Activated T-cell treated with anti-CD3 and anti-CD28 coated beads, Interleukin-2, amount 50 U/mL, for 1 hour (primary cell): ENCODE results near the gene MASTL.

Source experiments
- DNase-seq: peaks from one replicate; pipeline ENCODE4 v3.0.0-alpha.2; 2020

Gene MASTL

DNA sequence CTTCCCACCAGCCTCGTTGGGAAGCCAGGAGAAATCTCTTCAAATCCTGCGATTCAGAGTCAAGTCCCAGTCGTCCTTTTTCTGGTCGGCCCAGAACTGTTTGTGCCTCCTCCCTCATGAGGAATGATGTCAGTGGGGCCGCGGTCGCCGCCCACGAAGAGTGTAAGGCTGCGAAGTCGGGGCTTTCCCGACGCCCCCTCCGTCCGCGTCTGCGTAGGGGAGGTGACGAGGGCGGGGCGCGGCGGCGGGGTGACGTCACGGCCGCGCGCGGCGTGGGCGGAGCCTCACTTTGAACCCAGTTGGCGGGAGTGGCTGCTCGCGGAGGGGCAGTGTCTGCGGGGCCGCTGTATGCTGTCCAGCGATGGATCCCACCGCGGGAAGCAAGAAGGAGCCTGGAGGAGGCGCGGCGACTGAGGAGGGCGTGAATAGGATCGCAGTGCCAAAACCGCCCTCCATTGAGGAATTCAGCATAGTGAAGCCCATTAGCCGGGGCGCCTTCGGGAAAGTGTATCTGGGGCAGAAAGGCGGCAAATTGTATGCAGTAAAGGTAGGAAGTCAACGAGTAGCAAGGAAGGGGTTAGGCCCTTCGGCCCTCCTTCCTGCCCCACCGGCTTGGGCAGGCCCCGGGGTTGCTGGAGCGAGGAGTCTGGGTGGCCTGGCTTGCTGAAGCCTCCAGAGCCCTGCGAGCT lies at the start of gene MASTL:
MASTL (plus strand) TSS at position 287 of the 689 bp plus-strand sequence; CDS start at position 362, 75 bp downstream.
- peak; percentile 96 for DNase-seq

DNA sequence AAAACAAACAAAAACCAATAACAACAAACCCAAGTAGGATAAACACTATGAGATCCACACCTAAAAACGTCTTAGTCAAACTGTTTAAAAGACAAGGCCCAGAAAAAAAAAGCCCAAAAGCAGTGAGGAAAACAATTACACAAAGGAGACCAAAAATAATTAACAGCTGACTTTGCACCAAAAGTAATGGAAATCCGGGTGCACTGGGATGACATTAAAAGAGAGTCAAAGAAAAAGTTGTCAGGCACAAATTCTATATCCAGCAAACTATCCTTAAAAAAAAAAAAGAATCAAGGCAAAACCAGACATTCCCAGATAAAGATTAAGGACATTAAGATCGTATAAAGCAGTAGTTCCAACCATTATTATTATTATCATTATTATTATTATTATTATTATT lies 47.0 kb upstream of the MASTL start:
- no peak for DNase-seq

DNA sequence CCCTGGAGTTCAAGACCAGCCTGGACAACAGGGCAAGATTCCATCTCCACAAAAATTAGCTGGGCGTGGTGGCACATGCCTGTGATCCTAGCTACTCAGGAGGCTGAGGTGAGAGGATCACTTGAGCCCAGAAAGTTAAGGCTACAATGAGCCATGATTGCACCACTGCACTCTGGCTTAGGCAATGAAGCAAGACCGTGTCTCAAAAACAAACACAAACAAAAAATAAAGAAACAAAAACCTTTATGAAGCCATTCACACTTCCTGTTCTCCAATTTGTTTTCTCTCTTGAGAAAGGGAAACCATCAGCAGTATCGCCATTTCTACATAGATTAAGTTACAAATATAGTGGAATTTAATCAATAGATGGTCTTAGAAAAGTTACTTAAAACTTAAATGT lies 20.8 kb upstream of the MASTL start:
- DNase-seq: no peak

DNA sequence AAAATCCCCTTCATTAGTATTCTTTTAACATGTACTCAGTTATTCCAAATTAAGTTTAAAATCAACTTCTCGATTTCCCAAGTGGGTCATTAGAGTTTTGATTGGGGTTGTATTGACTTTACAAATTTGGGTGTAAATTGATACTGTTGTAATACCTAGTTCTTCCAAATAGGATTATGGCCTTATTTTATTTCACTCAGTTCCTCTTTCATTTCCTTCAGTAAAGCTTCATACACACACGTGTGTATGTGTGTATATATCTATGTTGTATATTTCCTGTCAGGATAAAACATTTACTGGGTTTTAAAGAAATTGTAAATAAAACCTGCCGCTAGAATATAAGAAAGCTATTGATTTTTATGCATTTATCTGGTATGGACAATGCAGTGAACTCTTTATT lies 16.9 kb upstream of the MASTL start:
- DNase-seq: no peak

DNA sequence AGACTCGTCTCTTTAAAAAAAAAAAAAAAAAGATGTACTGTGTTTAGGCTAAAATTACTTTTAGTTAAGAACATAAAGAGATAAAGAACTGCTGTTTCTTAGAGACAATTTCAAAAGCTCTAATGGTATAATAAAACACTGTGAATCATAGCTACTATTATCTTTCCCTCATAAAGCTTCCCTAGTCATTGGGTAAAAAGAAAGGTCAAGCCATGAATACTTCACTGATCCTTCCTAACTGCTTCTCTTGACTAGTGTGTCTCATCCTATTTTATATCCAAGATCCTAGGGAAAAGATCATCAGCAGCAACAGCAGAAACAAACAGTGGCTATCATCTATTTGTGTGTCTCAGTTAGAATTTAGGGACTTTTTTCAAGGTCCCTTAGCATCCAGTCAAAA lies 11.5 kb upstream of the MASTL start:
- no peak for DNase-seq

DNA sequence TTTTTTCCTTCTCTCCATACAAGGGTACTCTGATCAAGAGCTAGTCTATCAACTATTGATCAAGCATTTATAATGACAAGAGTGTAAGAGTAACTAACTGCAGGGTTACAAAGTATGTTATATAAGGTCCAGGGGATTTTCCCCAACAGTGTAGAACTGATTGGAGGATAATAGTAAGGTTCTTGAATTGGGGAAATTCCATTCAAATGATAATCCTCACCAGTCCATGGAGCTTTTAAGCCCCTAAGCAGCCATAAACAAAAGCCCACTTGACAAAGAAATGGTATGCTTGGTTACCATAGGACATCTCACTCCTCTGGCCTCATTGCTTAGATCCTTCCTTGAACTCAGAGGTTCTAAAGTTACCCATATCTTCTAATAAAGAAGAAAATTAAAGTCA lies 9.2 kb upstream of the MASTL start:
- no peak for DNase-seq

DNA sequence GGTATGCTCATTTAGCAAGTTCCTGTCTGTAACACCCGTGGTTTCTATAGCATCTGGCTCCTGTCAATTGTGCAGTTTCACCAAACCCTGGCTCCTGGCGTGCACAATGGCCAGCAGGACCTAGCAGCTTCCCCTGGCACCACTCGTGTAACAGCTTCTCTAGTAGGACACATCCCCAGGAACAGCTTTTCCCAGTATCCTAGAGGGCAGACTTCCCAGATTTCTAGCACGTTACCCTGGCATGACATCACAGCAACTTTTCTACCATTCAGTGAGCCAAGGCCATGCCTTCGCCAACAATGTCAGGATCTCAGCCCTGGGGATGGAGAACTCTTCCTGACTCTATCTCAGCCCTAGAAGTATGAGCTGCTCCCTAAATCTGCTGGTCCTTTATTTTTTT lies 7.5 kb upstream of the MASTL start:
- no peak for DNase-seq

DNA sequence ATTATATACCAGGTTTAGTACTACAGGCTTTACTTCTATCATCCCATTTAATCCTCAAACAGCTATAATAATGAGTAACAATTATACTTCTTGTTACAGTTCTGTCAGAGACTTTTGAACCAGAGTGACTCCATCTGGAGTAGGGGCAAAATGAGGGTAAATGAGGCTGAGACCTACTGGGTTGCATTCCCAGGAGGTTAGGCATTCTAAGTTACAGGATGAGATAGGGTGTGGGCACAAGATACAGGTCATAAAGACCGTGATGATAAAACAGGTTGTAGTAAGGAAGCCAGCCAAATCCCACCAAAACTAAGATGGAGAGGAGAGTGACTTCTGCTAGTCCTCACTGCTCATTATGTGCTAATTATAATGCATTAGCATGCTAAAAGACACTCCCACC lies 4.9 kb upstream of the MASTL start:
- no peak for DNase-seq

DNA sequence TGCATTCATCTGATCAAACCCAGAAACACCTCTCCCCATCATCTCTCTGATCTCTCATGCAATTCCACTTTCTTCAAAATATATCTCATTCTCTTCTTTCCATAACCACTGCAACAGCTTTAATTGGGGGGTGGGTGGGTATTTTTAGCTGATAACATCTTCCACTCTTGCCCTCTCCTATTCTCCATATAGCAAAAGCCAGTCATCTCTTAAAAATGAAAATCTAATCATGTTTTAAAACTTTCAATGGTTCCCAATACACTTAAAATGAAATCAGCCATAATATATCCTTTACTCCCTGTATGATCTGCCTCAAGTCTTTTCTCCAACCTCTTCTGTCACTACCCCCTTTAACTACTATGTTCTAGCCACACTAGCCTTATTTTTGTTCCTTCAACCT lies 2.5 kb upstream of the MASTL start:
- no peak for DNase-seq

DNA sequence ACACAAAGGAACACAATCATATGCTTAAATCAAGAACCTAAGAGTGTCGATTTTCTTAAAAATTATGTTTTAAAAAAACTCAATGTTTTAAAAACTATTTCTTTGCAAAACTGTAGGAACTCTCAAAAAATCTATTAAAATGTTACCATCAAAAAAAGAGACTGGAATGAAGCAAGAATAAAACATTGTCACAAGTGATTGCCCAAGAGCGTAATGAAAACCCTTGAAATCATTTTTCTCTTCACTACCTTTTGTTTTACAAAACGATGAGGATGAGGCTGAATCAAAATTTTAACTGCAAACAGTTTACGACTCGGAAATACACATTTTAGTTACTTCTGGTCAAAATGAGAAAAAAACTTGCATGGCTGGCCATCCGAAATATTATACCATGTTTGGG lies 1.8 kb upstream of the MASTL start:
- no peak for DNase-seq

DNA sequence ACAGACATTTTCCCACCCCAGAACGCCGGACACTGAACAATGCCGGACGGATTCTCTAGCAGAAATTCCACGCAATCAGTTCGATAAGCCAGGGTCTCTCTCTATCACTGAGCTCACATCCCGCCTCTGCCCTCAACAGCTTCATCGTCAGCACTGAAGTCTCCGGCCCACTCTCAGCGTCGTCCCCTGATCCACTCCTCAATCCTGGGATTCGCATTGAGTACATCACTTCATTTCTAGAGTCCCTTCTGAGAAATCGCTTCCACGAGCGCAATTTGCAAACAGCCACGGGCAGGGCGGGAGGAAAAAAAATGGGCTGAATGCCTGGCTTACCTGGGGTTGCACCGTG lies 1.3 kb upstream of the MASTL start:
- no peak for DNase-seq

DNA sequence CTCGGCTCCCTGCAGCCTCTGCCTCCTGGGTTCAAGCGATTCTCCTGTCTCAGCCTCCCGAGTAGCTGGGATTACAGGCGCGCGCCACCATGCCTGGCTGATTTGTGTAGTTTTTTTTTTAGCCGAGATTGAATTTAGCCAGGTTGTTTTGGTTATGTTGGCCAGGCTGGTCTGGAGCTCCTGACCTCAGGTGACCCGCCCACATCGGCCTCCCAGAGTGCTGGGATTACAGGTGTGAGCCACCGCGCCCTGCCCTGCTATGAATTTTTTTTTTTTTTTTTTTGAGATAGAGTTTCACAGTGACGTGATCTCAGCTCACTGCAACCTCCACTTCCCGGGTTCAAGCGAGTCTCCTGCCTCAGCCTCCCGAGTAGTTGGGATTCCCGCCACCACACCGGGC lies 1.4 kb downstream of the MASTL start:
- DNase-seq: peak; percentile 23

DNA sequence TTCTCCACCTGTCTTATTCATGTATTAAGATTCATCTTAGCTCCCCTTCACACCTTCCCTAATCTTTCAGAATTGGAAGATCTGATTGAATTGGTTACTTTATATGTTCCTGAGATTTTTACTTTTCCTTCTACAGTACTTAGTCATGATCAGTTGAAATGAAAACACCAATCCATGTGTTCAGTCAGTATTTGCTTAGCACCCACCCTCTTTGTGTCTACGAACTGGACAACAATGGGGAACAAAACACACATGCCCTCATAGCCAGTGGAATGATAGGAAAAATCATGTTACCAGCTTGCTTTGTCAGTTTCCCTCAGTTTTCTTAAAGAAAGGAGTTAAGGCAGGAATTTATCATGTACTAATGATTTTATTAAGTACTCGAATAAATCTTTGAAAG lies 2.0 kb downstream of the MASTL start:
- no peak for DNase-seq

DNA sequence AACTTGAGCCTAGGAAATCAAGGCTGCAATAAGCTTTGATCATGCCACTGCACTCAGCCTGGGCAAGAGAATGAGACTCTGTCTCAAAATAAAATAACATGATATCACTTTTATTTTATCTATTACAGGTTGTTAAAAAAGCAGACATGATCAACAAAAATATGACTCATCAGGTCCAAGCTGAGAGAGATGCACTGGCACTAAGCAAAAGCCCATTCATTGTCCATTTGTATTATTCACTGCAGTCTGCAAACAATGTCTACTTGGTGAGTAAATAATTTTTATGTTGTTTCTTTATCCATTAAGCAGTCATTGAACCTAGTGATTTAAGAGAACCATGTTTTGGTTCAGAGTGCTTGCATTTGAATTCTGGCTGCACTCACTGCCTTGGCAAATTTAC lies 3.3 kb downstream of the MASTL start:
- DNase-seq: no peak

DNA sequence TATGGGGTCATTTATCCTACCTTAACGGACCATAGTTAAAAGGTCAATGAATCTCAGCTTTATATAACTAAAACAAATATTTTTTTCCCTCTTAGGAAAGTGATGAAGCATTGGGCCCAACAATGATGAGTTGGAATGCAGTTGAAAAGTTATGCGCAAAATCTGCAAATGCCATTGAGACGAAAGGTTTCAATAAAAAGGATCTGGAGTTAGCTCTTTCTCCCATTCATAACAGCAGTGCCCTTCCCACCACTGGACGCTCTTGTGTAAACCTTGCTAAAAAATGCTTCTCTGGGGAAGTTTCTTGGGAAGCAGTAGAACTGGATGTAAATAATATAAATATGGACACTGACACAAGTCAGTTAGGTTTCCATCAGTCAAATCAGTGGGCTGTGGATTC lies 14.7 kb downstream of the MASTL start:
- no peak for DNase-seq

DNA sequence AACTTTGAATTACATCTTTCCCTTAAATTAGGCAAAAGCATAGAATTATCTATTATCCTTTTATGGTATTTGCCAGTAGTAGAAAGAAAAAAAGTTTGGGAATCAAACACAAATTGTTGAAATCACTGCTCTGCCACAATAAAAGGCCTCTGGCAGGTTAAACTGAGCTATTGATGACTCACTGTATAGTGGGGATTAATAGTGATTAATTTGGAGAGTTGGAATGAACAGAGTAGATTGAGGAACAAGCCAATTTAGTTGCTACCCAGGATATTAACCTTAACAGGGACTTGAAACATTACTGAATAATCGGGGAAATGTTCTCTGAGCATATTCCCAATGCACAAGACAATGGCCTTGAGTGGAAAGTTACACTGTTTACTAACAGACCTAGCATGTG lies 33.1 kb downstream of the MASTL start:
- no peak for DNase-seq

DNA sequence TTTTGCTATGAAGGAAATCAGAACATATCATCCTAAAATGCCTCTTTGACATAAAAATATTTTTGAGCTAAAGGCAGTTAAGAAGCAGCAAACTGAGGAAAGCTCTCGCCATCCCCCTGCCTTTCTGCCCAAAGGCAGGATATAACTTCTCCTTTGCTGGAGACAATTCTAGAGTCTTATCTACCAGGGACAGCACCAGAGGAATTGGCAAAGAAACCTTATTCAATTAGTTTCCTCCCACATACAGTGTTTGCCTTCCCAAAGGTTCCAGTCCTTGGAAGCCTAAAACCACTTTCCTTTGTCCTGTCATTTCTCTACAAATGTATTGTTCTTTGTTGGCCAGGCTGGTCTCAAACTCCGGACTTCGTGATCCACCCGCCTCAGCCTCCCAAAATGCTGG lies 33.7 kb downstream of the MASTL start:
- DNase-seq: no peak

DNA sequence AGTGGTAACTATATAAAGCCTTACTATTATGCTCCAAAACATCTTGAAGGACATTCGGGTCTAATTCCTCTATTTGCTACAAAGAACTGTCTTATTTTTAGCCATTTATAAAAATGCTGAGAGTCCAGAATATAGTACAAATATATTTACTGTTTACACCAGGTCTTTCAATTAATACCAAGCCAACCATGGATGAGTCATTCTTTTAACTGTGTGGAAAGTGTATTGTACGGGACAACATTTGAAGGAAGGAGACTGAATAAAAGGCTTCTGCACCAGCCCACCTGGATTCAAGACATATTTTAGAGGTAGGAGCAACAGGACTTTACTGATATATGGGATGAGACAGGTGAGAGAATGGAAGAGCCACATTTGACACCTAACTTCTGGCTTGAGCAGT lies 35.4 kb downstream of the MASTL start:
- no peak for DNase-seq

DNA sequence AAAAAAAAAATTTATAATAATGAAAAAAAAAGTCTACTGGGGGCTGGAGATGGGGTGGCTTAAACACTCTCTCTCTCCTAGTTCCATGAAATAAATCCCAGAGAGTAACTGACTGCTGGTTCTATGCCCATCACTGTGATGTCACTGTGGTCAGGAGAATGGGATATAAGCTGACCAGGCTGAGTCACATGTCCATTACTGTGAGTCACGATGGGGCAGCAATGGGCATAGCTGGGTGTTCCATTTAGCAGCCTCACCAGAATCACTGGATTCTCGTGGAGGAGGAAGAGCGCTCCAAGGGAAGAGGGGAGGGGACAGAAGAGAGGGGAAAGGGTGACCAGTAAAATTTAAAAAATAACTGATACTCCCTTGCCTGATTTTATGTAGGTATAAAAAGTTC lies 37.1 kb downstream of the MASTL start:
- no peak for DNase-seq

DNA sequence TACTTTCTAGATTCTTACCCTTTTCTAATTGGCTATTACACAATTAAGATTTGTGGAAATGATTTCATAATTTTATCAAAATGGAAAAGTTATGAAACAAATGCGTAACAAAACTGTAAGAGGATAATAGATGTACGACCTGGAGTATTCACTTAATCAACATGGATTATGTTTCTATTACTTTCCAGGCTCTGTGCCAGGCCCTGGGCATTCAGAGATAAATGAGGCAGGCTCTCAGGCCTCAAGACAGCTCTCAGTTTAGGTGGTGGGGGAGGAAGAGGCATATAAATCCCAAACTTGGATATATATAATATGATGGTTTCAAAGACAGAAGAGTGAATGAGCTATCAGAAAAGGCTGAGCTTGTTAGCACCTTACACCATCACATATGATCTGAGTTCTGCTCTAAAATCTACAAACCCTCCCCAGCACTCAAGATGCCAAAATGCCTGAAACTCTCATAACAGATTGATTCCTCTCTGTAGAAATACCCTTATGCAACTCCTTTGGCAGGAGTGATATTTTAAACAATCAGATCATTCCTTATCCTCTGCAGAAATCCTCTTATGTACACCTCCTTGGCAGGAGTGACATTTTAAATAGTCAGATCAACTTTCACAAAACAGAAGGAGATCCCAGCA lies 42.9 kb downstream of the MASTL start:
- DNase-seq: no peak

DNA sequence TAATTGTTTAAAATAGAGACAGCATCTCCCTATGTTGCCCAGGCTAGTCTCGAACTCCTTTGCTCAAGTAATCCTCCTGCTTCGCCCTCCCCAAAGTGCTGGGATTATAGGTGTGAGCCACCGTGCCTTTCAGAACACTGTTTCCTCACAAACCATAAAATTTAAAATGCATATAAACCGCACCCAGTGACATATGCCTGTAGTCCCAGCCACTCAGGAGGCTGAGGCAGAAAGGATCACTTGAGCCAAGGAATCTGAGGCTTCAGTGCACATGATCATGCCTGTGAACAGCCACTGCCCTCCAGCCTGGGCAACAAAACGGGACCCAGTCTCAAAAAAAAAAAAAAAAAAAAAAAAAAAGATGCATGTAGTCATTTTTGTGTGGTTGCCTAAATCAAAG lies 48.7 kb downstream of the MASTL start:
- no peak for DNase-seq

DNA sequence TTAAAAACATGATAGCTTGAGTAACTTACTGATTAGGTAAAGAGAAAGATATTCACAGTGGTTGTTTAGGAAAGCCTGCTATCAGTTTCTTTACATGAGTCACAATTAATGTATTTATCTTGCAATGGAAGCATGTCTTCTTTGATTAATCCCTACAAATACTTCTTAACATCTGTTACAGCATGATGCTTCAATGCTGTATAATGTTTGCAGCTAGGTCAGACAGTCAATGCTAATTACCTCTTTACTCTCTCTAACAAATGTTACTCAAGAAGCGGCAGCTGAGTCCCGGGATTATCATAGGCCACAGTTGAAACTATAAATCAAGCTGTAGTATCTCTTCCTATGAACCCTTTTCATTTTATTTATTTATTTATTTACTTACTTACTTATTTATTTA lies 52.2 kb downstream of the MASTL start:
- no peak for DNase-seq

DNA sequence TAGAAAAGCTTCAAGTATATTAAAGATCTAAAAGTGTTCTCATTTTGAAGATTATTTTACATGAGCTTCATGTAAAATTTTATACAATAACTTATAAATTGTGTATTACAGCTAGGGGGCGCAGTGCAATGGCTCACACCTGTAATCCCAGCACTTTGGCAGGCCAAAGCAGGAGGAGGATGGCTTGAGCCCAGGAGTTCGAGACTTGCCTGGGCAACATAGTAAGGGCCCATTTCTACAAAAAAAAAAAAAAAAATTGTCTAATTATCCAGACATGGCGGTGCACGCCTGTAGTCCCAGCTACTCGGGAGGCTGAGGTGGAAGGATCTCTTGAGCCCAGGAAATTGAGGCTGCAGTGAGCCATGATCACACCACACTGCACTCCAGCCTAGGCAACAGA lies 68.8 kb downstream of the MASTL start:
- peak; percentile 38 for DNase-seq

DNA sequence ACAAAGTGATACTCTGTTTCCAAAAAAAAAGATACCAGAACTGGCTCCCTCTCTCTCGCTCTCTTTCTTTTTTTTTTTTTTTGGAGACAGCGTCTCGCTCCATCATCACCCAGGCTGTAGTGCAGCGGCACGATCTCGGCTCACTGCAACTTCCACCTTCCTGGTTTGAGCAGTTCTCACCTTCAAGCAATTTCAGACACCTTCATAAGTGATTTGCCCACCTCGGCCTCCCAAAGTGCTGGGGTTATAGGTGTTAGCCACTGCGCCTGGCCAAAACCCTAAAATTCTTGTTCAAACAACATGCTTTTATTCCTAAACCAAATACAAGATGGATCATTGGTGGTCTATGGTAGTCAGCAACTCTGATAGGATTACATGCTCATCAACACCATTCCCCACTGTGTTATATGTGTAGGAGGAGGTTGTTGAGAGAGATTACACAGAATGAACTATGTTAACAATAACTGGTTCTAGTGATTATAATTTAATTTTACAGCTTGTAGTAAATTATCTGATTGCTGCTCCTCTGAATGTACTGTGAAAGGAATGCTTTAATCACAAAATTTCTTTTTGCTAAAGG lies 69.9 kb downstream of the MASTL start:
- no peak for DNase-seq
